Lower lobe of right lung (tissue), 2 donors: ENCODE results near the gene RAB3GAP1. TPM values are rescaled to one million over a fixed set of nuclear protein-coding genes. Genes with fewer than 3 reads are reported as not detected.
"Not testable (repeated sequence)": the region's sequence is repeated elsewhere in the genome, so short reads cannot be mapped to it uniquely, and the experiment has no call there.

ENCODE experiments used
- ATAC-seq, 2 donors: fragments of 200-7000 bp; cut with Tn5 transposase; one replicate each; pipeline ENCODE4 v1.9.1; 2020 to 2022; ENCODE audit warnings: mild to moderate bottlenecking in 2 of 2, moderate library complexity in 2 of 2
- DNase-seq: peaks from one replicate; pipeline ENCODE4 v3.0.0-alpha.2; 2020
- H3K27ac ChIP-seq: fragments of 200-600 bp; one replicate; pipeline ENCODE4 v1.8.0; 2022
- H3K27me3 ChIP-seq: fragments of 200-600 bp; one replicate; pipeline ENCODE4 v1.8.0; 2022; ENCODE audit warnings: low read depth
- H3K36me3 ChIP-seq: fragments of 200-600 bp; one replicate; pipeline ENCODE4 v1.8.0; 2022; ENCODE audit warnings: mild to moderate bottlenecking
- H3K4me1 ChIP-seq: fragments of 200-600 bp; one replicate; pipeline ENCODE4 v1.8.0; 2022
- H3K4me3 ChIP-seq: fragments of 200-600 bp; one replicate; pipeline ENCODE4 v1.8.0; 2022; ENCODE audit warnings: mild to moderate bottlenecking
- H3K9me3 ChIP-seq: fragments of 200-600 bp; one replicate; pipeline ENCODE4 v1.8.0; 2022
- intact Hi-C: fragments of 100-400 bp; cut with DNase I; formaldehyde crosslinking; loops from one replicate; pipeline ENCODE4 v1.11.0; 2022
- total RNA-seq: library from RNA; stranded (reverse); fragmentation: NEBNext Ultra II Directional; extraction: Animal tissue kit (Norgen Biotek cat#: 25700); gene quantifications from one replicate; pipeline ENCODE4 v1.2.1, GENCODE V29; 2021
- TF ChIP-seq, protein P1 (sequence below): fragments of 200-600 bp; IDR thresholded peaks from one replicate; pipeline ENCODE4 v1.8.0; 2022; ENCODE audit warnings: antibody characterized with exemption, mild to moderate bottlenecking
- donor health status: DM: no; HTN: yes; CAD: no; lungs with severe emphysema.

RAB3GAP1 gene
- total RNA-seq, 1 donor from 2014 or later: 43.5 TPM

DNA sequence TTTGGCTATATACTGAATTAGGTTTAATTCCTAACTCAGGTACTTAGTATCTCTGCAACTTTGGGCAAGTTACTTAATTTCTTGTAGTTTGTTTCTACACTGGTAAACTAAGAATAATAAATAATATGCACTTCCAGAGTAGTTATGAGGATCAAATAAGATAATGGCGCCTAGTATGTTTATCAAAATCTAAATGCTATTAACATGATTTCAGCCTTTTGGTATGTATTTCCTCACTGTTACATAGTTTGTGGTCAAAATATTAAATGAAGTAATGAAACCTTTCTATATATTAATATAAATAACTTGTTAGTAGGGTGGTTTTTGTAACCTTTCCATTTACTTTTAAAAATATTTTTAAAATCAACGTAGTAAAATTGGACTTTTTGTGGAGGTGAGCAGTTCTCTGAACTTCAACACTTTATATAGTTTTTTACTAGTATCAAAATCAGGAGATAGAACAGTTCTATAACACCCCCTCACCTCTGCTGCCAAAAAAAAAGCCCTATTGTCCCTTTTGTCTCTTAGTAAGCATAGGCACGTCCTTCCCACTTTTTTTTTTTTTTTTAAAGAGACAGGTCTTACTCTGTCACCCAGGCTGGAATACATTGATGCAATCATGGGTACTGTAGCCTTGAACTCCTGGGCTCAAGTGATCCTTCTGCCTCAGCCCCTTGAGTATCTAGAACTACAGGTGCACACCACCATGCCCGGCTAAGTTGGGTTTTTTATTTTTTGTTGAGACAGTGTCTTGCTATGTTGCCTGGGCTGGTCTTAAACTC, 44.8 kb downstream of the RAB3GAP1 start:
- no peaks in the 10 kb centered on the region for H3K27me3 ChIP-seq
- no peak overlapping the region for H3K27ac ChIP-seq
- no peak for DNase-seq
- H3K4me1 ChIP-seq: peaks cover 7% of the 10 kb centered on the region
- H3K36me3 ChIP-seq: peaks cover 37% of the 10 kb centered on the region
- no peak overlapping the region for H3K4me3 ChIP-seq
- intact Hi-C loops: no loop called here
- H3K9me3 ChIP-seq: no peaks in the 10 kb centered on the region
- ATAC-seq: no peak
- TF ChIP-seq, protein P1, sequence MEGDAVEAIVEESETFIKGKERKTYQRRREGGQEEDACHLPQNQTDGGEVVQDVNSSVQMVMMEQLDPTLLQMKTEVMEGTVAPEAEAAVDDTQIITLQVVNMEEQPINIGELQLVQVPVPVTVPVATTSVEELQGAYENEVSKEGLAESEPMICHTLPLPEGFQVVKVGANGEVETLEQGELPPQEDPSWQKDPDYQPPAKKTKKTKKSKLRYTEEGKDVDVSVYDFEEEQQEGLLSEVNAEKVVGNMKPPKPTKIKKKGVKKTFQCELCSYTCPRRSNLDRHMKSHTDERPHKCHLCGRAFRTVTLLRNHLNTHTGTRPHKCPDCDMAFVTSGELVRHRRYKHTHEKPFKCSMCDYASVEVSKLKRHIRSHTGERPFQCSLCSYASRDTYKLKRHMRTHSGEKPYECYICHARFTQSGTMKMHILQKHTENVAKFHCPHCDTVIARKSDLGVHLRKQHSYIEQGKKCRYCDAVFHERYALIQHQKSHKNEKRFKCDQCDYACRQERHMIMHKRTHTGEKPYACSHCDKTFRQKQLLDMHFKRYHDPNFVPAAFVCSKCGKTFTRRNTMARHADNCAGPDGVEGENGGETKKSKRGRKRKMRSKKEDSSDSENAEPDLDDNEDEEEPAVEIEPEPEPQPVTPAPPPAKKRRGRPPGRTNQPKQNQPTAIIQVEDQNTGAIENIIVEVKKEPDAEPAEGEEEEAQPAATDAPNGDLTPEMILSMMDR: no peak

DNA sequence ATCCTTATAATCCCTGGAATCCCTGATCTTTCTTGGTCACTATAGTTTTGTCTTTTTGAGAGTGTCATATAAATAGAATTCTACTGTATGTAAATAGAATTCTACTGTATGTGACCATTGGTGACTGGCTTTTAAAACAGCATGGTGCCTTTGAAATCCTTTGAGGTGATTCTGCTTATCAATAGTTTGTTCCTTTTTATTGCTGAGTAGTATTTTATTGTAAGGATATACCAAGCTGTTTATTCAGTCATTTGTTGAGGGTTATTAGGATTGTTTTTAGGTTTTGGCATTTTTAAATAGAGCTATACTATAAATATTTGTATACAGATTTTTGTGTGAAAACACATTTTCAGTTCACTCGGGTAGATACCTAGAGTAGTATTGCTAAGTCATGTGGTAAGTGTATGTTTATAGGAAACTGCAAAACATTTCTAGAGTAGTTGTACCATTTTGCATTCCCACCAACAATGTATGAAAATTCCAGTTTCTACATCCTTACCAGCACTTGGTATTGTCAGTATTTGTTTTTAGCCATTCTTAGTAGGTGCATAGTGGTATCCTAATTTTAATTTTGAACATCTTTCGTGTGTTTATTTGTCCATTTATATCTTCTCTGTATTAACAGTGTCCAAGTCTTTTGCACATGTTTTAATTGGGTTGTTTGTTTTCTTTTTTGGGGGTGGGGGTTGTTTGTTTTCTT, 45.6 kb downstream of the RAB3GAP1 start:
- DNase-seq (no peak), ATAC-seq (no peak)
- H3K4me3 ChIP-seq: no peak overlapping the region
- intact Hi-C loops: no loop called here
- TF ChIP-seq, protein P1: no peak
- no peak overlapping the region for H3K27ac ChIP-seq
- no peaks in the 10 kb centered on the region for H3K27me3 ChIP-seq
- peaks cover 30% of the 10 kb centered on the region for H3K36me3 ChIP-seq
- H3K9me3 ChIP-seq: no peaks in the 10 kb centered on the region
- peaks cover 7% of the 10 kb centered on the region for H3K4me1 ChIP-seq

DNA sequence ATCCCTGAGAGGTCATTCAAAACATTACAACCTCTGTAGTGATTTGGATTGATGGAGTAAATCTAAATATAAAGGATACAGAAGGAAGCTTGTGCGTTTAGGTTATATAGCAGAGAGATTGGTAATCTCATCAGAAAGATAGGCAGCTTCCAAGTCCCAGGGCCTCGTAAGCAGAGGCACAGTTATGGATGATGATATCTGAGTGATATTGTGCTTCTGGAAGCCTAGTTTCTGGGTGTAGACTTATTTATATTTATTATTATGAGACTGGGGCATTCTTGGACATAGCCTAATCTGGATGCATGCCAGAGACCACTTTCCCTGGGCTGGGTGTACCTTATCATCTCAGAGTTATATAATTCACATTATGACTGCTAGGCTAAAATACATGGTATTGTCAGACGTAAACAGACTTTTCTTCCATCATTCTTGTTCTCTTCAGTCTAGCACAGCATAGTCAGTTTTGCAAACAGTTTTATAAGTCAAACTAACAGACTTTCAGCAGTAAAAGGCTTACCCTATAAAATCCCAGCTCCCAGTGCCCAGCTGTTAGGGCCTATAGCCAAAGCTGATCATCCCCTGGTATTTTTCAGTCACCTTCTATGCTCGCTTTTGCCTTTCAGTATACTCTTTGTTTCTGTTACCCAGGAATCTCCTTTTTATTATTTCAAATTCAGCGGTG, 47.9 kb downstream of the RAB3GAP1 start:
- peaks cover 7% of the 10 kb centered on the region for H3K4me1 ChIP-seq
- no peak for DNase-seq
- no peaks in the 10 kb centered on the region for H3K9me3 ChIP-seq
- H3K4me3 ChIP-seq: no peak overlapping the region
- no peak overlapping the region for H3K27ac ChIP-seq
- TF ChIP-seq, protein P1: no peak
- no peak for ATAC-seq
- peaks cover 21% of the 10 kb centered on the region for H3K36me3 ChIP-seq
- intact Hi-C loops: no loop called here
- H3K27me3 ChIP-seq: no peaks in the 10 kb centered on the region

DNA sequence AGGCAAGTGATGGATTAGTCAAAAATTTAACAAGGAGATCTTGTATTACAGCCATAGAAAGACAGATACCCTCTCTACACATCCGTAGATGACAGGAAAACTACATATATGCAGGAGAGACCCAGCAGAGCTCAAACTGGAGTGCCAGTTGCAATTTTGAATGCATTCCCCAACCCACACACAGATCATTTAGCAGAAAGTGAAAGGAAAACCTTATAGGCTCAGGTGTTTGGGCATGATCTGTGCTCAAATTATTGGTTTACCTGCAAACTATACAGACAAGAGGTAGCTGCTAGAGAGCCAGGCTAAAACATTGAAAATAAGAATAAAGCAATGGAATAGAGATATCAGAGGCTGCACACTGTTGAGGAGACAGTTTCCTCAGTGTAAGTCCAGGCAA, 51.8 kb downstream of the RAB3GAP1 start:
- DNase-seq: no peak
- TF ChIP-seq, protein P1: no peak
- peaks cover 12% of the 10 kb centered on the region for H3K36me3 ChIP-seq
- H3K4me1 ChIP-seq: peaks cover 7% of the 10 kb centered on the region
- no peak overlapping the region for H3K4me3 ChIP-seq
- no peak overlapping the region for H3K27ac ChIP-seq
- peaks cover 9% of the 10 kb centered on the region for H3K9me3 ChIP-seq
- ATAC-seq: no peak
- intact Hi-C loops: no loop called here
- no peaks in the 10 kb centered on the region for H3K27me3 ChIP-seq

DNA sequence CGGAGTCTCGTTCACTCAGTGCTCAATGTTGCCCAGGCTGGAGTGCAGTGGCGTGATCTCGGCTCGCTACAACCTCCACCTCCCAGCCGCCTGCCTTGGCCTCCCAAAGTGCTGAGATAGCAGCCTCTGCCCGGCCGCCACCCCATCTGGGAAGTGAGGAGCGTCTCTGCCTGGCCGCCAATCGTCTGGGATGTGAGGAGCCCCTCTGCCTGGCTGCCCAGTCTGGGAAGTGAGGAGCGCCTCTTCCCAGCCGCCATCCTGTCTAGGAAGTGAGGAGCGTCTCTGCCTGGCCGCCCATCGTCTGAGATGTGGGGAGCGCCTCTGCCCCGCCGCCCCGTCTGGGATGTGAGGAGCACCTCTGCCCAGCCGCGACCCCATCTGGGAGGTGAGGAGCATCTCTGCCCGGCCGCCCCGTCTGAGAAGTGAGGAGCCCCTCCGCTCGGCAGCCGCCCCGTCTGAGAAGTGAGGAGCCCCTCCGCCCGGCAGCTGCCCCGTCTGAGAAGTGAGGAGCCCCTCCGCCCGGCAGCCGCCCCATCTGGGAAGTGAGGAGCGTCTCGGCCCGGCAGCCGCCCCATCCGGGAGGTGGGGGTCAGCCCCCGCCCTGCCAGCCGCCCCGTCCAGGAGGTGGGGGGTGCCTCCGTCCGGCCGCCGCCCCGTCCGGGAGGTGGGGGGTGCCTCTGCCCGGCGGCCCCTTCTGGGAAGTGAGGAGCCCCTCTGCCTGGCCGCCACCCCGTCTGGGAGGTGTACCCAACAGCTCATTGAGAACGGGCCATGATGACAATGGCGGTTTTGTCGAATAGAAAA, 53.6 kb downstream of the RAB3GAP1 start:
- DNase-seq, H3K27ac ChIP-seq, H3K4me3 ChIP-seq, H3K27me3 ChIP-seq, H3K9me3 ChIP-seq, H3K4me1 ChIP-seq, ATAC-seq, intact Hi-C loops: not testable (repeated sequence)
- peaks cover 12% of the 10 kb centered on the region for H3K36me3 ChIP-seq
